Activated CD4-positive, CD25-positive, alpha-beta regulatory T cell (primary cell): ENCODE measurements around the gene RDH13.
"Not testable (repeated sequence)": the region's sequence is repeated elsewhere in the genome, so short reads cannot be mapped to it uniquely, and the experiment has no call there.

Source experiments
- DNase-seq, 4 experiments: peaks; one replicate each; lab custom pipeline; 2025; lab: John Stamatoyannopoulos, UW

The RDH13 gene

GRCh38 chr19:55044771-55045716 lies 17.9 kb downstream of the RDH13 start:
- DNase-seq = no peak

GRCh38 chr19:55044286-55044685 lies 18.7 kb downstream of the RDH13 start:
- no peak for DNase-seq

- DNase-seq = no peak
Observed at GRCh38 chr19:55042688-55043087, 20.3 kb downstream of the RDH13 start.

- DNase-seq = no peak
Observed at GRCh38 chr19:55042344-55042678, 20.6 kb downstream of the RDH13 start.

- no peak for DNase-seq
Observed at GRCh38 chr19:55041627-55042343, 21.2 kb downstream of the RDH13 start.

GRCh38 chr19:55041244-55041626 lies 21.7 kb downstream of the RDH13 start:
- no peak for DNase-seq

- not testable (repeated sequence) for DNase-seq
Observed at GRCh38 chr19:55040654-55041053, 22.3 kb downstream of the RDH13 start.

GRCh38 chr19:55037603-55038002 lies 25.3 kb downstream of the RDH13 start:
- not testable (repeated sequence) for DNase-seq

- DNase-seq = no peak
Observed at GRCh38 chr19:55036058-55036457, 26.9 kb downstream of the RDH13 start.

GRCh38 chr19:55034751-55035150 lies 28.2 kb downstream of the RDH13 start:
- no peak for DNase-seq

- DNase-seq = not testable (repeated sequence)
Observed at GRCh38 chr19:55032976-55033643, 29.8 kb downstream of the RDH13 start.

GRCh38 chr19:55032170-55032800 lies 30.7 kb downstream of the RDH13 start:
- no peak for DNase-seq

GRCh38 chr19:55031178-55031577 lies 31.8 kb downstream of the RDH13 start:
- no peak for DNase-seq

- DNase-seq = no peak
Observed at GRCh38 chr19:55028757-55029156, 34.2 kb downstream of the RDH13 start.

GRCh38 chr19:55027472-55028337 lies 35.2 kb downstream of the RDH13 start:
- DNase-seq = no peak

GRCh38 chr19:55027140-55027471 lies 35.8 kb downstream of the RDH13 start:
- not testable (repeated sequence) for DNase-seq

- DNase-seq = no peak
Observed at GRCh38 chr19:55024111-55024510, 38.8 kb downstream of the RDH13 start.

GRCh38 chr19:55020351-55020750 lies 42.6 kb downstream of the RDH13 start:
- DNase-seq = not testable (repeated sequence)

GRCh38 chr19:55018633-55019032 lies 44.3 kb downstream of the RDH13 start:
- DNase-seq = no peak

GRCh38 chr19:55018216-55018615 lies 44.7 kb downstream of the RDH13 start:
- no peak for DNase-seq

- DNase-seq = no peak
Observed at GRCh38 chr19:55016017-55016416, 46.9 kb downstream of the RDH13 start.
